ENCODE results near the gene DDAH2.

Gene DDAH2

GRCh38 chr6:31713991-31714684 lies 15.0 kb downstream of the DDAH2 start:
- Histone ChIP-seq H3K4me2 (ENCODE audit: low read length) (no peak overlapping the region), H3K36me3 (ENCODE audit: insufficient read depth, low read length) (no peaks in the 10 kb centered on the region), H4K20me1 (ENCODE audit: insufficient read depth, low read length) (no peaks in the 10 kb centered on the region), H3K9ac (ENCODE audit: low read length) (no peak overlapping the region), H3F3A (ENCODE audit: insufficient read depth, low read length) (0 out of 2 replicates have a peak, but pooled peaks cover 4% of the 10 kb centered on the region), H3K4me1 (ENCODE audit: insufficient read depth, low read length, severe bottlenecking) (no peaks in the 10 kb centered on the region), H3K27me3 (ENCODE audit: insufficient read depth, low read length) (peaks cover 10% of the 10 kb centered on the region; the same call in 1 of the 2 replicates), H3K79me2 (ENCODE audit: insufficient read depth, low read length) (no peaks in the 10 kb centered on the region), H3K9me2 (ENCODE audit: low read depth, low read length) (no peaks in the 10 kb centered on the region), H3K27ac (ENCODE audit: low read depth, low read length, poor library complexity, severe bottlenecking) (no peak overlapping the region), H3K9me3 (ENCODE audit: low read length) (no peaks in the 10 kb centered on the region), H2AFZ (ENCODE audit: low read length) (no peak overlapping the region), H3K4me3 (ENCODE audit: low read depth, low read length, poor library complexity, severe bottlenecking) (no peak overlapping the region)
- TF ChIP-seq CTCF (IDR thresholded peaks at IDR 0.05; ENCODE audit: low read length) (no peak), EZH2 (IDR thresholded peaks at IDR 0.05; ENCODE audit: borderline replicate concordance, low read length) (no peak)

DNA sequence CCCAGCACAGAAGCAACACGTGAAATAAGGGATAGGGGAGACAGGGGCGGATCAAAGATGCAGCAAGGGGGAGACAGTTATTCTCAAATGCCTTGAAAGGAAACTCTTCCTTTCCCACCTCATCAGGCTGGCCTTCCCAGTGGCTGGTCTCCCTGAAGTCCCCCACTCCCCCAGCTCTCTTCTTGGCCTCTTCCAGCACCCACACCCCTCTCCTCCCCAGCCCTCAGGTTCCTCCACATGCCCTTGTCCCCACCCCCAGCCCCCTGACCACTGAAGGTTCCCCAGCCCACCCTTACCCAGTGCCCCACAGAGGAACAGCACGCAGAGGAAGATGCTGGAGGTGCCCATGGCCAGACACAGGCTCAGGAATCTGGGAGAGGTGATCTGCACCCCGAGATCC lies 15.6 kb downstream of the DDAH2 start:
- no peak for TF ChIP-seq CTCF (IDR thresholded peaks at IDR 0.05; ENCODE audit: low read length)
- no peak for TF ChIP-seq EZH2 (IDR thresholded peaks at IDR 0.05; ENCODE audit: borderline replicate concordance, low read length)
- Histone ChIP-seq H3K27me3 (ENCODE audit: insufficient read depth, low read length) (peaks cover 10% of the 10 kb centered on the region; the same call in 1 of the 2 replicates), H3F3A (ENCODE audit: insufficient read depth, low read length) (0 out of 2 replicates have a peak, but pooled peaks cover 4% of the 10 kb centered on the region), H4K20me1 (ENCODE audit: insufficient read depth, low read length) (no peaks in the 10 kb centered on the region), H3K9ac (ENCODE audit: low read length) (no peak overlapping the region), H3K9me3 (ENCODE audit: low read length) (no peaks in the 10 kb centered on the region), H3K36me3 (ENCODE audit: insufficient read depth, low read length) (no peaks in the 10 kb centered on the region), H3K79me2 (ENCODE audit: insufficient read depth, low read length) (no peaks in the 10 kb centered on the region), H3K4me2 (ENCODE audit: low read length) (no peak overlapping the region), H3K4me3 (ENCODE audit: low read depth, low read length, poor library complexity, severe bottlenecking) (no peak overlapping the region), H2AFZ (ENCODE audit: low read length) (no peak overlapping the region), H3K27ac (ENCODE audit: low read depth, low read length, poor library complexity, severe bottlenecking) (no peak overlapping the region), H3K9me2 (ENCODE audit: low read depth, low read length) (no peaks in the 10 kb centered on the region), H3K4me1 (ENCODE audit: insufficient read depth, low read length, severe bottlenecking) (no peaks in the 10 kb centered on the region)

GRCh38 chr6:31712296-31712695 lies 16.8 kb downstream of the DDAH2 start:
- Histone ChIP-seq H3F3A (ENCODE audit: insufficient read depth, low read length) (0 out of 2 replicates have a peak, but pooled peaks cover 4% of the 10 kb centered on the region), H3K36me3 (ENCODE audit: insufficient read depth, low read length) (no peaks in the 10 kb centered on the region), H3K27ac (ENCODE audit: low read depth, low read length, poor library complexity, severe bottlenecking) (no peak overlapping the region), H3K9ac (ENCODE audit: low read length) (no peak overlapping the region), H4K20me1 (ENCODE audit: insufficient read depth, low read length) (no peaks in the 10 kb centered on the region), H3K4me3 (ENCODE audit: low read depth, low read length, poor library complexity, severe bottlenecking) (no peak overlapping the region), H3K9me2 (ENCODE audit: low read depth, low read length) (no peaks in the 10 kb centered on the region), H3K79me2 (ENCODE audit: insufficient read depth, low read length) (no peaks in the 10 kb centered on the region), H3K9me3 (ENCODE audit: low read length) (no peaks in the 10 kb centered on the region), H2AFZ (ENCODE audit: low read length) (no peak overlapping the region), H3K27me3 (ENCODE audit: insufficient read depth, low read length) (peaks cover 10% of the 10 kb centered on the region; the same call in 1 of the 2 replicates), H3K4me1 (ENCODE audit: insufficient read depth, low read length, severe bottlenecking) (no peaks in the 10 kb centered on the region), H3K4me2 (ENCODE audit: low read length) (no peak overlapping the region)
- no peak for TF ChIP-seq EZH2 (IDR thresholded peaks at IDR 0.05; ENCODE audit: borderline replicate concordance, low read length)
- peak; percentile 47 for TF ChIP-seq CTCF (IDR thresholded peaks at IDR 0.05; ENCODE audit: low read length)

All from OCI-LY1 (cell line).